ENCODE measurements around the gene SMAD5.

The SMAD5 gene

DNA sequence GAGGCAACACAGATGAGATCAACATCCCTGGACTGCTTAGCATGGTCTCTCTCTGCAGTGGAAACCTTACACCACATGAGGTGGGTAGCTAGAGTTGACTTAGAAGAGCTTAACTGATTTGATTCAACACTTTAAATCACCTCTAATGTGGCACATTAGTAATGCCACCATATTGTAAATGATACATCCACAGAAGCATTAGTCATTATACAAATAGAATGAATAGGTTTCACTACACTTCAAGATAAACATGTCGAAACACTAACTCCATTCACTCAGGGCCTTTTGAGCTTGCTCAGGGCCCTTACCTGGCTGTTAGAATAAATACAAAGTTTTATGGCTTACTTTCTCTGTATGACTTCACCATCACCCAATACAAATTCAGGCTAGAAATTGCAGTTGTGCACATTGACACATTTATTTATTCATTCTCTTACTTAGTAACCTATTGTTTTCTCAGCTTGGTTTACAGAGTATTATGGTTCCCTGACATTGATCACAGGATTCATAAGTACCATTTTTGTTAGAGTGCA is 9.3 kb upstream of the SMAD5 start:
- no peak for TF ChIP-seq CTCF (IDR thresholded peaks at IDR 0.05)

GRCh38 chr5:136127560-136127959 is 5.1 kb upstream of the SMAD5 start:
- no peak for TF ChIP-seq CTCF (IDR thresholded peaks at IDR 0.05)

DNA sequence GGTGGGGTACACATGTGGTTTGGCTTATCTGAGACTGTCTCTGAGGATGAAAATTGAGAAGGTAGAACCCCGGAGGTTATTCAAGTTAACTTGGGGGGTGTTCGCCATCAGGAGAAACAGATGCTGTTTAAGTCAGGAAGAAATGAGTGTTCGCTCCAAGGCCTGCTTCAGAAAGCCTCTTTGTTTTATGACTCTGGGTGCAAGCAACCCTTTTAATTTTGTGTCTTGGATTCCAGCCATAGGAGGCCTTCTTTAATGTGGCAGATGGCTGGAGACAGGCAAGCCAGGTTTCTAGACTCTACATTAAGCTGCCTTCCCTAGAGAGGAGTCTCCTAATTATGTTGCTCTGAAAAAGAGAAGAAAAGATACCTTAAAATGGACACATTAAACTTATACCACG is 4.2 kb upstream of the SMAD5 start:
- no peak for TF ChIP-seq CTCF (IDR thresholded peaks at IDR 0.05)

DNA sequence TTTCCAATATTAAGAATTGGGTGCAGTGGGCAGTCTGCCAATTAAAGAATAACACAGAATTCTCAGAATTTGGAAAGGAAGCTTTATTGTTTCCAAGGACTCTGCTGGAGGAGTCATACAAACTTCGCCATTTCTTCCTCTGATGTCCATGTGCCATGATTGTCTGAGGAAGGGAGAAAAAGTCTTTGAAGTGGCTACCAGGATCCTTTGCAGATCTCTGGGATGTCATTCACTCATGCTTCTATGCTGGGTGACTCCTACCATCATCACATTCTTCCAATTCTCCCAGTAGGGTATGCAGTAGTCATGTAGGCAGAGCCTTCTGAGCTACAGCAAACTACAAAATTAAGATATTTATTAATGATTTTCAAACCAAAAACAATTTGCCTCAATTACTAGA is 3.2 kb upstream of the SMAD5 start:
- TF ChIP-seq CTCF (IDR thresholded peaks at IDR 0.05) = no peak

GRCh38 chr5:136130581-136130980 is 2.1 kb upstream of the SMAD5 start:
- no peak for TF ChIP-seq CTCF (IDR thresholded peaks at IDR 0.05)

GRCh38 chr5:136132087-136132486 is 558 bp upstream of the SMAD5 start:
- TF ChIP-seq CTCF (IDR thresholded peaks at IDR 0.05) = no peak

DNA sequence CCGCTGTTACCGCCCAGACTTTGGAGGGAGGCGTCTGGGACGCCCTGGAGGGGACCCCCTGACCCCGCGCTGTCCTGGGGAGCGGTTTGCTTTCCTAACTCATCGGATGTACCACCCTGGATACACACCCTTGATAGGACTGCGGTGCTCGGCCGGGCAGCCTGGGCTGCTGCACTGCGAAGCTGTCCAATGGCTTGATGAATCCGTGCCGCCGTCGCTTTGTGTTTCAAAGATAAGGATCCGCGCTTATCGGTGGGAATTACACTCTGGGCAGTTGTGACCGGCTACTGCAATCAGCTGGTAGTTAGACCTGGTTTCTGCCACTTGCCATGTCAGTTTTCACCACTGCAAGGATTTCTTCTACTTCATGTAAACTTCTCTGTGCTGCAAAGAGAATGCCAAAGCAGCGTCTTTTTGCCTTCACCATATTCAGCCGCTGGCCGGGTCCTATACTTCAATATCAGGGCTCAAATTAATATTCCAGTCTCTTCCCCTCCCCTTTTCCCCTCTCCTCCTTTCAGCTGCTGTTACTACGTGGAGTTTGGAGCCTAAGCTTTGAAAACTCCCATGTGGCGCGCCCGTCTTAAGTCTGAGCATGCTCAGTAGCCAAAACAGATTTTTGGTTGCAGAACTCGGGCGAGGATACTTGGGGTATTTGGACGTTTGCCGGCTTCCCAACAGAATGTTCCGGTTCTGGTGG is 727 bp downstream of the SMAD5 start:
- no peak for TF ChIP-seq CTCF (IDR thresholded peaks at IDR 0.05)

Measured in LNCAP (cell line).